Measurements from ENCODE around the gene DLG2.

DNA sequence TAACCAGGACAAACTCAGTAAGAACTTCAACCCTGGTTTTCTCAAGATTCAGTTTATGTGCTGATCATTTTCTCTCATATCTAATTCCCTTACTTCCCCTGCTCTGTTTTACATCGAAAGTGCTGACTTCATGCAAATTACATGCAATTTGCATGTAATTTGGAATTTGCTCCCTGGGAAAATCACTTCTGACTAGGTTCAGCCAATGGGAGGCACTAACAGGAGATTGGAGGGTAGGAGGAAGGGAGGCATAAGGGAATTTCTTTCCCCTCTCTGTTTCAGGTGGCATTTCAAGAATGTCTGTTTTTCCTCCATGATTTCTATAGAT lies 1977.7 kb downstream of the DLG2 start:
- TF ChIP-seq POLR2A (IDR thresholded peaks at IDR 0.05) = no peak
- TF ChIP-seq, protein P1, sequence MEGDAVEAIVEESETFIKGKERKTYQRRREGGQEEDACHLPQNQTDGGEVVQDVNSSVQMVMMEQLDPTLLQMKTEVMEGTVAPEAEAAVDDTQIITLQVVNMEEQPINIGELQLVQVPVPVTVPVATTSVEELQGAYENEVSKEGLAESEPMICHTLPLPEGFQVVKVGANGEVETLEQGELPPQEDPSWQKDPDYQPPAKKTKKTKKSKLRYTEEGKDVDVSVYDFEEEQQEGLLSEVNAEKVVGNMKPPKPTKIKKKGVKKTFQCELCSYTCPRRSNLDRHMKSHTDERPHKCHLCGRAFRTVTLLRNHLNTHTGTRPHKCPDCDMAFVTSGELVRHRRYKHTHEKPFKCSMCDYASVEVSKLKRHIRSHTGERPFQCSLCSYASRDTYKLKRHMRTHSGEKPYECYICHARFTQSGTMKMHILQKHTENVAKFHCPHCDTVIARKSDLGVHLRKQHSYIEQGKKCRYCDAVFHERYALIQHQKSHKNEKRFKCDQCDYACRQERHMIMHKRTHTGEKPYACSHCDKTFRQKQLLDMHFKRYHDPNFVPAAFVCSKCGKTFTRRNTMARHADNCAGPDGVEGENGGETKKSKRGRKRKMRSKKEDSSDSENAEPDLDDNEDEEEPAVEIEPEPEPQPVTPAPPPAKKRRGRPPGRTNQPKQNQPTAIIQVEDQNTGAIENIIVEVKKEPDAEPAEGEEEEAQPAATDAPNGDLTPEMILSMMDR (IDR thresholded peaks at IDR 0.05) = no peak

Measured in ovary (tissue), 3 donors.